Osteocyte (in vitro differentiated cells): ENCODE measurements around the gene ERP27. TPM values are rescaled to one million over a fixed set of nuclear protein-coding genes. Genes with fewer than 3 reads are reported as not detected.

Experiments
- DNase-seq: peaks from one replicate; pipeline ENCODE4 v3.0.0; 2021; ENCODE audit warnings: mixed read lengths; ENCODE audit not compliant: unreplicated experiment; ENCODE audit errors: extremely low spot score
- H3K27ac Mint-ChIP-seq: one replicate; pipeline ENCODE4 v1.8.0; 2021; ENCODE audit warnings: mild to moderate bottlenecking, mixed read lengths; ENCODE audit not compliant: unreplicated experiment
- H3K27me3 Mint-ChIP-seq: one replicate; pipeline ENCODE4 v1.8.0; 2021; ENCODE audit warnings: mixed read lengths; ENCODE audit not compliant: unreplicated experiment
- H3K36me3 Mint-ChIP-seq: one replicate; pipeline ENCODE4 v1.8.0; 2021; ENCODE audit warnings: mixed read lengths; ENCODE audit not compliant: unreplicated experiment
- H3K4me1 Mint-ChIP-seq: one replicate; pipeline ENCODE4 v1.8.0; 2021; ENCODE audit warnings: mixed read lengths; ENCODE audit not compliant: unreplicated experiment
- H3K4me3 Mint-ChIP-seq: one replicate; pipeline ENCODE4 v1.8.0; 2021; ENCODE audit warnings: mild to moderate bottlenecking, moderate library complexity, mixed read lengths; ENCODE audit not compliant: unreplicated experiment
- H3K9me3 Mint-ChIP-seq: one replicate; pipeline ENCODE4 v1.8.0; 2021; ENCODE audit warnings: mixed read lengths; ENCODE audit not compliant: unreplicated experiment
- CTCF ChIP-seq: fragments of 200-600 bp; sonication (generic); IDR thresholded peaks from 2 replicates; pipeline ENCODE4 v1.5.0; 2021; ENCODE audit warnings: antibody characterized with exemption, mild to moderate bottlenecking, moderate library complexity
- total RNA-seq: library from RNA; stranded (reverse); gene quantifications from 2 replicates; pipeline ENCODE4 v1.2.1, GENCODE V29; 2021

The ERP27 gene
- total RNA-seq, 1 donor from 2014 or later, result 0.70 TPM

- H3K27ac Mint-ChIP-seq, result no peak overlapping the region
- no peaks in the 10 kb centered on the region for H3K36me3 Mint-ChIP-seq
- no peak for DNase-seq
- TF ChIP-seq CTCF, result no peak
- H3K9me3 Mint-ChIP-seq, result peaks cover 4% of the 10 kb centered on the region
- H3K4me3 Mint-ChIP-seq, result no peak overlapping the region
- H3K27me3 Mint-ChIP-seq, result no peaks in the 10 kb centered on the region
- peaks cover 5% of the 10 kb centered on the region for H3K4me1 Mint-ChIP-seq
These were observed 37.1 kb upstream of the ERP27 start for GRCh38 chr12:14975457-14975856.

- H3K27ac Mint-ChIP-seq, result no peak overlapping the region
- no peaks in the 10 kb centered on the region for H3K36me3 Mint-ChIP-seq
- H3K4me1 Mint-ChIP-seq, result peaks cover 8% of the 10 kb centered on the region
- no peak for DNase-seq
- no peak overlapping the region for H3K4me3 Mint-ChIP-seq
- H3K27me3 Mint-ChIP-seq, result no peaks in the 10 kb centered on the region
- peaks cover 10% of the 10 kb centered on the region for H3K9me3 Mint-ChIP-seq
- no peak for TF ChIP-seq CTCF
These were observed 36.3 kb upstream of the ERP27 start for GRCh38 chr12:14974633-14975032.

- no peaks in the 10 kb centered on the region for H3K36me3 Mint-ChIP-seq
- DNase-seq, result no peak
- H3K9me3 Mint-ChIP-seq, result peaks cover 10% of the 10 kb centered on the region
- TF ChIP-seq CTCF, result no peak
- no peaks in the 10 kb centered on the region for H3K27me3 Mint-ChIP-seq
- peaks cover 8% of the 10 kb centered on the region for H3K4me1 Mint-ChIP-seq
- H3K27ac Mint-ChIP-seq, result no peak within 1 kb of the TSS
- H3K4me3 Mint-ChIP-seq, result no peak within 1 kb of the TSS
These were observed 34.5 kb upstream of the ERP27 start, which contains the start of gene PDE6H for GRCh38 chr12:14972816-14973215. Gene PDE6H, plus strand, starts transcription at chr12:14973042. Its CDS starts 4,971 bp downstream, at chr12:14978013.

GRCh38 chr12:14970473-14970872, 32.1 kb upstream of the ERP27 start:
- peaks cover 10% of the 10 kb centered on the region for H3K9me3 Mint-ChIP-seq
- no peak for DNase-seq
- H3K4me3 Mint-ChIP-seq, result no peak overlapping the region
- H3K27me3 Mint-ChIP-seq, result no peaks in the 10 kb centered on the region
- H3K36me3 Mint-ChIP-seq, result no peaks in the 10 kb centered on the region
- TF ChIP-seq CTCF, result no peak
- peaks cover 10% of the 10 kb centered on the region for H3K4me1 Mint-ChIP-seq
- peak overlapping the region; percentile 70 for H3K27ac Mint-ChIP-seq

- H3K27ac Mint-ChIP-seq, result no peak overlapping the region
- H3K27me3 Mint-ChIP-seq, result no peaks in the 10 kb centered on the region
These were observed 30.1 kb upstream of the ERP27 start for GRCh38 chr12:14968478-14968877.

More at GRCh38 chr12:14968478-14968877, 30.1 kb upstream of the ERP27 start:
- no peak for DNase-seq
- Mint-ChIP-seq H3K4me1 (peaks cover 13% of the 10 kb centered on the region), H3K9me3 (peaks cover 10% of the 10 kb centered on the region), H3K36me3 (no peaks in the 10 kb centered on the region), H3K4me3 (no peak overlapping the region)
- TF ChIP-seq CTCF, result no peak
